ENCODE results near the gene PFKP. TPM values are rescaled to one million over a fixed set of nuclear protein-coding genes. Genes with fewer than 3 reads are reported as not detected.
"Not testable (repeated sequence)": the region's sequence is repeated elsewhere in the genome, so short reads cannot be mapped to it uniquely, and the experiment has no call there.

The PFKP gene
- total RNA-seq, 1 donor from 2014 or later: 181 TPM

DNA sequence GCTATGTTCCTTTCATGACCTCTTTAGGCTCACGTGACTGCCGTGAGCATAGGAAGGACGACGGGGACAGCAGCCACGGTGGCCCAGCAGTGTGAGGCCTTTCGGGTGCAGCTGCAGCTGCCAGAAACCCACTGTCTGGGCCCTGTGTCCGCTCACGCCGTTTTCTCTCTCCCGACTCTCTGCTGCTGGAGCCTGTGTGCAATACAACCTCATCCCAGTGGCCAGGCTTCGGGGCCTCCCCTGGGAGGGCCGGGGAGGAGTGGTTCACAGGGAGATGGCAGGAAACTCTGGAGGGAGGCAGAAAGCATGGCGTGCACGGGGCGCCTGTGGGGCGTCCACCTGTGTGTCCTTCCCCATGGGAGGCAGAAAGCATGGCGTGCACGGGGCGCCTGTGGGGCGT, 38.6 kb downstream of the PFKP start:
- DNase-seq (ENCODE audit: missing footprints): no peak
- no peak for ATAC-seq
- intact Hi-C loops (cut with DNase I): loop anchor here (5.0 kb wide), 1 partner anchor 39 kb away; the partner anchor contains the start of gene PFKP

DNA sequence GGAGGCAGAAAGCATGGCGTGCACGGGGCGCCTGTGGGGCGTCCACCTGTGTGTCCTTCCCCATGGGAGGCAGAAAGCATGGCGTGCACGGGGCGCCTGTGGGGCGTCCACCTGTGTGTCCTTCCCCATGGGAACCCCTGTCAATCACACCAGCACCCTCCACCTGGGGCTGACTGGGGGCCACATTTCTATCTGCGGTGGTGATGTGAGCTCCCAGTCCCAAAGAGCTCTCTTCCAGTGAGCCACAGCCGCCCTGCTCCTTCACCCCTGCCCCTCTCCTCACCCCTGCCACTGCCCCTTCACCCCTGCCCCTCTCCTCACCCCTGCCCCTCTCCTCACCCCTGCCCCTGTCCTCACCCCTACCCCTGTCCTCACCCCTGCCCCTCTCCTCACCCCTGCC, 39.0 kb downstream of the PFKP start:
- ATAC-seq: not testable (repeated sequence)
- intact Hi-C loops (cut with DNase I): loop anchor here (5.0 kb wide), 1 partner anchor 39 kb away; the partner anchor contains the start of gene PFKP

DNA sequence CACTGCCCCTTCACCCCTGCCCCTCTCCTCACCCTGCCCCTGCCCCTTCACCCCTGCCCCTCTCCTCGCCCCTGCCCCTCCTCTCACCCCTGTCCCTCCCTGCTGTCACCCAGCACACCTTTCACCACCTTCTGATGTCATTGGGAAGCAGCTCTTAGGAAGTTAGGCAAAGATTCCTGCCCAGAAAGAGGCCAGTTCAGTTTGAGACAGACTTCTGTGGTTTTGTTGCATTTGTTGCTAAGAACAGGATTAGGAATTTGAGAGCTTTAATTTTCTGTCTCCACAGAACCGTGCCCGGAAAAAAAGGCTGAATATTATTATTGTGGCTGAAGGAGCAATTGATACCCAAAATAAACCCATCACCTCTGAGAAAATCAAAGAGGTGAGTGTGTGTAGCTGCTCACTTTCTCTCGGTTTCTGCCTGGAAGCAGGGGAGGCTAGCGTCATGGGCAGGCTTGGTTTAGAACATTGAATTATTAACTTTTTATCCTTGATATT, 39.6 kb downstream of the PFKP start:
- intact Hi-C loops (cut with DNase I): loop anchor here (5.0 kb wide), 1 partner anchor 40 kb away; the partner anchor contains the start of gene PFKP
- ATAC-seq (no peak), DNase-seq (ENCODE audit: missing footprints) (no peak)

More for the DNA sequence above, 39.0 kb downstream of the PFKP start:
- DNase-seq (ENCODE audit: missing footprints): not testable (repeated sequence)

DNA sequence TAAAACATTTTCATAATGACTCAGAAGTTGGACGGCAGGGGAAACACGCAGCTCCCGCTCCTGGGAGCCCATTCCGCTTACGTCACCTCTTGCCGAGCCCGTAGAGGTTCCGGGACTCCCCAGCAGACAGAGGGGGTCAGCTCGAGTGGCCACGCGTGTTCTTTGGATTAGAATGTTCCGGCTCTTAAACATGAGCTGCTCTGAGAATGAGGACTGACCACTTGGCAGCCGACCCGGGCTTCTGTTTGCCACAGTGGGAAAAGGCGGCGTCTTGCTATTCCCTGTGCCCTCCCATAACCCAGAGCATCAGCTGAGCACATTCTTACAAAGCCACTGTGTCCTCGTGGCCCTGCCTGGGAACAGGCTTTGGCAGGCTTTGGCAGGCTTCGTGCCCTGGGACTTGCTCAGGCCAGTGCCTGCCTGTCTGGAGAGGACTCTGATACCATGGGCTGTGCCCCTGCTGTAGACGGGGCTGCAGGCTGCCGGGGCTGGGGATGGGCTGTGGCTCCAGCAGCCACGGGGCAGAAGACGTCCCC, 40.1 kb downstream of the PFKP start:
- DNase-seq (ENCODE audit: missing footprints): peak; percentile 87
- ATAC-seq: peak; percentile 89
- intact Hi-C loops (cut with DNase I): loop anchor here (5.0 kb wide), 1 partner anchor 40 kb away; the partner anchor contains the start of gene PFKP

DNA sequence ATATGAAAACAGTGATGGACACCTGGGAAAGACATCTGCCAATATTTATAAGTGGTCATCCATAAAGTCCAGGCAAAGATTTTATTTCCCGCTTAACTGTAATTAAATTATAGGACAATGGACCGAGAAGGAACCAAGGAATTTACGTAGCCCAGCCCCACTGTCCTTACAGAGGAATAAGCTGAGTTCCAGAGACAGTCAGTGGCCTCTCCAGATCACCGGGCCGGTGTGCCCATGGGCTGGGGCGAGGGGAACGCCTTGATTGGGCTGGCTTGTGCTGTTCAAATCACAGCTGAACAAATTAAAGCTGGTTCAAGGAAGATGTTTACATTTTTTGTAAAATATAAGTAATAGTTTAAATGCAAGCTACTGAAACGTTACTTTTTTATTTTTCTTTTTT, 40.7 kb downstream of the PFKP start:
- intact Hi-C loops (cut with DNase I): loop anchor here (5.0 kb wide), 1 partner anchor 41 kb away; the partner anchor contains the start of gene PFKP
- ATAC-seq (no peak), DNase-seq (ENCODE audit: missing footprints) (no peak)

DNA sequence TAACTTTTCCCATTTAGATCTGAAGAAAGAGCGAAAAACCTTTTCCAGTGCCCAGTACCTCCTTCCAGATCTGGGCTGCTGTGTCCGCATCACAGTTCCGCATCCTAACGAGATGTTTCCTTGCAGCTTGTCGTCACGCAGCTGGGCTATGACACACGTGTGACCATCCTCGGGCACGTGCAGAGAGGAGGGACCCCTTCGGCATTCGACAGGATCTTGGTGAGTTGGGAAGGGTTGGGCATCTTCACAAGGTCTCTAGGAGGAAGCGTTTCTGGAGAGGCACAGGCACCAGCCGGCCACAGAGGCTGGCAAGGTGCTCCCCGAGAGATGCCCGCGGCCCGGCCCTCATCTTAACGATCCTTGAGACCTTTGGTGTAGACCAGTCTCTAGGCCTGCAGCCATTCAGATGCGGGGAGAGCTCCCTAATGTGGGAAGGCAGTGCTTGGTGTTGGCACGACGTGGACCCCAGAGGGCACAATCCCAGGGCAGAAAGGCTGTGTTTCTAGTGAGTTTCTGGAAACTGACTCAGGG, 41.3 kb downstream of the PFKP start:
- intact Hi-C loops (cut with DNase I): loop anchor here (5.0 kb wide), 1 partner anchor 41 kb away; the partner anchor contains the start of gene PFKP
- no peak for DNase-seq (ENCODE audit: missing footprints)
- no peak for ATAC-seq

DNA sequence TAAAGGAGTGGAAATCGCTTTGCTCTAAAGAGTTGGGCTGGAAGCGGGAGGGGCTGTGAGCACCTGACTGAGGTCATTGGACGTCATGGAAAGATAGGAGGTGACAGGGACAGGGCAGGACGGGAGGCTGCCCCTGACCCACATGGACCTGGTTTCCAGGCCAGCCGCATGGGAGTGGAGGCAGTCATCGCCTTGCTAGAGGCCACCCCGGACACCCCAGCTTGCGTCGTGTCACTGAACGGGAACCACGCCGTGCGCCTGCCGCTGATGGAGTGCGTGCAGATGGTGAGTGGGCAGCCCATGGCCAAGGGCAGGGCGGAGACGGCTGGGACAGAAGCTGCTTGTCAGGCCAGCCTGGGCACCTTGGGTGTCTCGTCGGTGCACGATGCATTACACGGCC, 41.8 kb downstream of the PFKP start:
- intact Hi-C loops (cut with DNase I): loop anchor here (5.0 kb wide), 1 partner anchor 42 kb away; the partner anchor contains the start of gene PFKP
- no peak for DNase-seq (ENCODE audit: missing footprints)
- no peak for ATAC-seq

DNA sequence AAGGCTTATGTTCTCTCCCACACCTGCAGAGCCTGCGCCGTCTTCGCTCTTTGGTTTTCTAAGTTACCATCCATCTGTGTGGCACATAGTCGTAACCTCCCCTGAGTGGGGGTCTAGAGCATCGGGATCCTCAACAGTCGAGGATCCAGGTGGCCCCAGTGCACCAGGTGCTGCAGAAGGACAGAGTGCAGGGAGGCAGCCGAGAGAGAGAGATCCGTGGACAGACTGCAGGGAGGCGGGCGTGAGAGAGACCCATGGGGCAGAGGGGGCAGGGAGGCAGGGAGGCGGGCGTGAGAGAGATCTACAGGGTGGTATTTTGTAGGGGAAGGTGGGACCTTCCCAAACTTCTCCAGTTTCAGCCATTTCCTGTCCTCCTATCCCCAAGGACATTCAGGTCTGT, 42.3 kb downstream of the PFKP start:
- ATAC-seq (no peak), DNase-seq (ENCODE audit: missing footprints) (no peak)
- intact Hi-C loops (cut with DNase I): loop anchor here (5.0 kb wide), 1 partner anchor 42 kb away; the partner anchor contains the start of gene PFKP

DNA sequence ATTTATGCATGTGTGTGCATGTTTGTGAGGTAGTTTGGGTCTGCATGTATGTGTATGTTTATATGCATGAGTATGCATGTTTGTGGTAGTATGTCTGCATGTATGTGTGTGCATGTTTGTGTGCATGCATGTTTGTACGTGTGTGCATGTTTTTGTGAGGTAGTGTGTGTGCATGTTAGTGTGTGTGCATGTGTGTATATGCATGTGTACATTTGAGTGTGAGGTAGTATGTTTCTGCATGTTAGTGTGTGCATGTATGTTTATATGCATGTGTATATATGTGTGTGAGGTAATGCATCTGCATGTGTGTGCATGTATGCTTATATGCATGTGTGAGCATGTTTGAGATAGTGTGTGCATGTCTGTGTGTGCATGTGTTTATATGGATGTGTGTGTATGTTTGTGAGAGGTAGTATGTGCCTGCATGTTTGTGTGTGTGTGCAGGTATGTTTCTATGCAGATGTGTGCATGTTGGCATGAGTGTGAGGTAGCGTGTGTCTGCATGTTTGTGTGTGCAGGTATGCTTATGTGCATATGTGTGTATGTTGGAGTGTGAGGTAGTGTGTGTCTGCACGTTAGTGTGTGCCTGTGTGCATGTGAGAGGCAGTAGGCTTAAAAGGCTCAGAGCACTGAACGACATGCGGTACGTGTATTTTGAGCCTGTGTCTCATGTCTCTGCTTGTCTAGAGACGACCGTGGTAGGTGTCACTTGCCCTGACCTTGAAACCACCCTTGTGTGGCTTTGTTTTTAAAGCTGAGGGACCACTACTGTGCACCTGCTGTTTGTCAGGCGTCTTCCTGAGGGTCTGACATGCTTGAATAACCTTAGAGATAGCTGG, 43.7 kb downstream of the PFKP start:
- intact Hi-C loops (cut with DNase I): no loop called here
- ATAC-seq (no peak), DNase-seq (ENCODE audit: missing footprints) (no peak)

DNA sequence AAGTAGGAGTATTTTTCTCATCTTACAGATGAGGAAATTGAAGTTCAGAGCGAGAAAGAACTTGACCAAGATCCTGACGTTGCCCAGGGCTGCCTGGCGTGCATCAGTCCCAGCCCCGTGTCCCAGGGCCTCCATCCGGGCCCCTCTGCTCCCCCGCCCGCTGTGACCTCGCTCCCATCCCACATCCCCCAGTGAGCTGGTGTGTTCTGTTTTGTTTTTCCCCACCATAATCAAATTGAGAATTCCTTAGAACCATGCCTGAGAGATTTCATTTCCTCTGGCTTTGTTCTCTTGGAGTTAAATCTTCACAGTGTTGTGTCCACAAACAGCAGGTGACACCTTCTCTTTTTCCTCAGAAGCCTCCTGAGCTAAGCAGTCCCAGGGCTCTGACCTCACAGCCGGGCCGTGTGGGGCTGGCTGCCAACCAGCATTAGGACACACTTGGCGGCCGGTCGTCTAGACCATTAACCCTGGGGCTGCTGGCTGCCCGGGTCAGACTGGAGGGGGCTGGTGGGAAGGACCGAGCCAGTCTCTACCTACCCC, 44.3 kb downstream of the PFKP start:
- intact Hi-C loops (cut with DNase I): loop anchor here (2.0 kb wide), 1 partner anchor 21 kb away; no protein-coding TSS in a partner anchor
- ATAC-seq: peak; percentile 56
- no peak for DNase-seq (ENCODE audit: missing footprints)

DNA sequence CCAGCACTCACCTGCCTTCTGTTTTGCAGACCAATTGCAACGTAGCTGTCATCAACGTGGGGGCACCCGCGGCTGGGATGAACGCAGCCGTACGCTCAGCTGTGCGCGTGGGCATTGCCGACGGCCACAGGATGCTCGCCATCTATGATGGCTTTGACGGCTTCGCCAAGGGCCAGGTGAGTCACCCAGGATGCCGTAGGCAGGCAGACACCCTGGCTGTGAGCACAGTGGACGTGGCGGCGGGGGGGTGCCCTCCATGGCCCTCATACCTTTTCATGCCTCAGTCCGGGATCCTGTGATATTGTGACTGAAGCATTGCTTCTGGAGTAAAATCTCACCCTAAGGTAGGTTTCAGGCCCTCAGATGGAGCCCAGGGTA, 46.0 kb downstream of the PFKP start:
- intact Hi-C loops (cut with DNase I): loop anchor here (2.0 kb wide), 1 partner anchor 23 kb away; no protein-coding TSS in a partner anchor

DNA sequence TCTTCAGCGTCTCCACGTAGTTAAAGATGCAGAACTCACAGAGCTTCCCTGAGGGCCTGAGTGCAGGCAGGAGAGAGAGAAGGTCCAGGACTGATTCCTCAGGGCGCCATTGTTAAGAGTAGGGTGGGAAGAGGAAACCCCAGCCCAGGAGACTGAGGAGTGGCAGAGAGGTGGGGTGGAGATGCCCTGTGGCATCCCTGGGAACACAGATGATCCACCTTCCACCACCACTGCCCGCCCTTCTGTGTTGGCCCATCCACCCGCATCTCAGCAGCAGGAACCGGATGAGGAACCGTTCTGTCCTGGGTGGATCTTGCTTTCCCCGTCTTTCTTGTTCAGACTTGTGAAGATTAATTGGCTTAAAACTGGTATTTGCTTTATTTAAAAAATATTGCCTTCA, 48.3 kb downstream of the PFKP start:
- no peak for DNase-seq (ENCODE audit: missing footprints)
- no peak for ATAC-seq
- intact Hi-C loops (cut with DNase I): no loop called here

More for the DNA sequence above, 46.0 kb downstream of the PFKP start:
- ATAC-seq (no peak), DNase-seq (ENCODE audit: missing footprints) (no peak)

DNA sequence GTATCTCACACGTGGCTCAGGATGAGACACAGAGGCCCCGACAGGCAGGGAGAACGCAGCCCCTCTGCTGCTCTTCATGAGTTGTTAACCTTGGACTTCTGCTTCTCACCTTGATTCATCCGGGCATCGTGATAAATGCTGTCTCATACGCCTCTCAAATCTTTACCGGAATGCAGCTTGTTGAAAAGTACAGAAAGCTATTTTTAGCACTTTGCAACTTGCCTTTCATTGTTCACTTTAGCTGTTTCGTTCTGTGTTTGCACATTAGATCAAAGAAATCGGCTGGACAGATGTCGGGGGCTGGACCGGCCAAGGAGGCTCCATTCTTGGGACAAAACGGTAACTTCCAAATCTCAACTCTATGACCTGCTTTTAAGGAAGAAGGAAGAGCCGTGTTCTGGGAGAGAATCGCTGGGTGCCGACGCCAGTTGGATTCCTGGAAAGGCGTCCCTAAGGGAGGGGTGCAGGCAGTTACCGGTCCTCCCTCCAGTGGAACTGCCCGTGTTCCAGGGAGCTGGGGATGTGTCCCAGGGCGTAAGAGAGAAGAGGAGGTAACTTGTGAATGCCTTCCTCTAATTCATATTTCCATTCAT, 49.3 kb downstream of the PFKP start:
- intact Hi-C loops (cut with DNase I): no loop called here
- DNase-seq (ENCODE audit: missing footprints) (no peak), ATAC-seq (no peak)

DNA sequence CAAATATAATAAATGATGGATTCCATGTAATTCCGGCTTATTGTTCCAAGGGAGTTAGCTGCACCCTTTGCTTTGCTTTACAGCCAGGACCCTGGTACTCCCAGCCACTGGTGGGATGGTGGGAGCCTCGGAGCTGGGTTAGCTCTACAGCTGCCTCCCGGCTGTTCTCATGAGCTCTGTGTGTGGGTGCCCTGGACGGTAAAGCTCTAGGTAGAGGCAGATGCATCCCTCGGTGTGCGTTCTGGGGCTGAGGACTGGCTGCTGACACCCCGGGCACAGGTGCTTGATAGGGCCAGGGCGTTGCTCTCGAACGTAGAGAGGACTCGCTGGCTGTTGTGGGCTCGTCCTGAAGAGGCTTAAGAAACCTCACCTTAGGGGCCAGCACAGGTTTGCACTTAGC, 50.1 kb downstream of the PFKP start:
- DNase-seq (ENCODE audit: missing footprints) (no peak), ATAC-seq (no peak)
- intact Hi-C loops (cut with DNase I): no loop called here

DNA sequence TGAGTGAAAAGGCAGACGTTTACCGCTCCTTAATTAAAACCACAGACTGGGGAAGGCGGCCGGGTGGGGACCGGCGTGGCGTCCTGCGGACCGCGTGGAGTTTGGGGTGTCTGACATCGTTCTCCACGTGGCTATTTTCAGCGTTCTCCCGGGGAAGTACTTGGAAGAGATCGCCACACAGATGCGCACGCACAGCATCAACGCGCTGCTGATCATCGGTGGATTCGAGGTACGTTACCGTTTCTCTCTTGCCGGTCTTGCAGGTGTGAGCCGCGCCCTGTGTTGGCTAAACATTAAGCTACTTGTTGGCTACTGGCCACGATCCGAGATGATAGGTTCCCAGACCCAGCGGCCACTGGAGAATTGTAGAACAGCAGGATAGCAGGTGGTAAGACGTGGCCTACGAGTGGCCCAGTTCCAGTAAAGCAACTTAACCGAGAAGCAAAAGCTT, 51.3 kb downstream of the PFKP start:
- DNase-seq (ENCODE audit: missing footprints): no peak
- intact Hi-C loops (cut with DNase I): no loop called here
- no peak for ATAC-seq

DNA sequence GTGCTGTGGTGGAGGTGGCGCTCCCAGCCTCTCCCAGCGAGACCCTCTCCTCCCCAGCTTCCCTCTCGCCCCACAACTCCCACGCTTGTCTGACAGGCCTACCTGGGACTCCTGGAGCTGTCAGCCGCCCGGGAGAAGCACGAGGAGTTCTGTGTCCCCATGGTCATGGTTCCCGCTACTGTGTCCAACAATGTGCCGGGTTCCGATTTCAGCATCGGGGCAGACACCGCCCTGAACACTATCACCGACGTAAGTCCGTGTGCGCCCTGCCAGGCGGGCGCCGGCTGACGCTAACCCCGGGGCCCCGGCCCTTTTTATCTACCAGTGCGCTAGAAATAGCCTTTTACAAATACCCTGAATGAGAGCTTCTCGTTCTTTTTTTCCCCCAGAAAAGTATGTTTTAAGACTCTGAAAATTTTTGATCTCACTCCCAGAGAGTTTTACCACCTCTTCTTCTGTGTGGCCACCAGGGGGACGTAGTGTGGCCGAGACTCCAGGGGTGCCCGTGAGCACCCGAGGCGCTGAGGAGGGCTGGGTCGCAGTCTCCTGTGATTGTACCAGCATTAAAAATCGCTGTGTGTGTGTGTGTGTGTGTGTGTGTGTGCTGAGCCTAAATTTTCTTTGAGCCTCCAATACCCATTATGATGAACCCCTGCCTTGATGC, 52.6 kb downstream of the PFKP start:
- ATAC-seq: no peak
- no peak for DNase-seq (ENCODE audit: missing footprints)
- intact Hi-C loops (cut with DNase I): loop anchor here (5.0 kb wide), 1 partner anchor 53 kb away; the partner anchor contains the start of gene PFKP

DNA sequence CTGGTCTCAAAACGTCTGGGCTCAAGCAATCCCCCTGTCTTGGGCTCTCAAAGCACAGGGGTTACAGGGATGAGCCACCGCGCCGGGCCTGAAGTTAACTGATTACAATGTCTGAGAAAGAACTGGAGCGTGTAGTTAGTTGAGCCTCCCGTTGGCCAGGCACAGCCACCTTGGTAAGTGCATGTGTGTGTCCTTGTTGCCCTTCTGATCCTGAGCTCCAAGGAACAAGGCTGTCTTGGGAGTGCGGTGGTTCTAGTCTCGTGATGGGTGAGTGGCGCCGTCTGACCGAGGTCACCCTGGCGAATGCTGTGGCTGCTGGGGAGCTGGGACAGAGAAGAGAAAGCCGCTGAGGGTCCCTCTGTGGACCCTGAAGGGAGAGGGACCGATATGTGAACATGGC, 54.7 kb downstream of the PFKP start:
- intact Hi-C loops (cut with DNase I): loop anchor here (5.0 kb wide), 1 partner anchor 55 kb away; the partner anchor contains the start of gene PFKP
- DNase-seq (ENCODE audit: missing footprints) (no peak), ATAC-seq (no peak)

Measured in Right ventricle myocardium inferior (tissue), 1 donor.